ENCODE measurements around the gene RNLS. TPM values are rescaled to one million over a fixed set of nuclear protein-coding genes. Genes with fewer than 3 reads are reported as not detected.
"Not testable (repeated sequence)": the region's sequence is repeated elsewhere in the genome, so short reads cannot be mapped to it uniquely, and the experiment has no call there.

RNLS gene
- total RNA-seq, 2 experiments from 2014 or later, result 1.3 to 2.2 TPM

DNA sequence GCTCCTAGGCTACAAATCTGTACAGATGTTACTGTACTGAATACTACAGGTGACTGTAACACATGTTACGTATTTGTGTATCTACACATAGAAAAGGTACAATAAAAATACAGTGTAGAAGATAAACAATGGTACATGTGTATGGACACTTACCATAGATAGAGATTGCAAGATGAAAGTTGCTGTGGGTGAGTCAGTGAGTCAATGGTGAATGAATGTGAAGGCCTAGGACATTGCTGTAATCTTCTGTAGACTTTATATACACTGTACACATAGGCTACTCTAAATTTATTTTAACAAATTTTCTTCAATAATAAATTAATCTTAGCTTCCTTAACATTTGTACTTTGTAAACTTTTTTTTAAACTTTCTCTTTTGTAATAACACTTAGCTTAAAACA lies 205.6 kb downstream of the RNLS start:
- Mint-ChIP-seq H3K36me3 (ENCODE audit: low read depth) (peaks cover 19% of the 10 kb centered on the region), H3K27ac (no peak overlapping the region), H3K4me1 (peaks cover 5% of the 10 kb centered on the region), H3K27me3 (peaks cover 5% of the 10 kb centered on the region), H3K4me3 (no peak overlapping the region), H3K9me3 (no peaks in the 10 kb centered on the region)
- CTCF ChIA-PET, result interaction anchor here (1.4 kb wide), 2 partner anchors 12 to 15 kb away, joined by 3 to 5 read pairs; no protein-coding TSS in a partner anchor
- POLR2A ChIA-PET, result no interaction called here
- DNase-seq, result no peak

DNA sequence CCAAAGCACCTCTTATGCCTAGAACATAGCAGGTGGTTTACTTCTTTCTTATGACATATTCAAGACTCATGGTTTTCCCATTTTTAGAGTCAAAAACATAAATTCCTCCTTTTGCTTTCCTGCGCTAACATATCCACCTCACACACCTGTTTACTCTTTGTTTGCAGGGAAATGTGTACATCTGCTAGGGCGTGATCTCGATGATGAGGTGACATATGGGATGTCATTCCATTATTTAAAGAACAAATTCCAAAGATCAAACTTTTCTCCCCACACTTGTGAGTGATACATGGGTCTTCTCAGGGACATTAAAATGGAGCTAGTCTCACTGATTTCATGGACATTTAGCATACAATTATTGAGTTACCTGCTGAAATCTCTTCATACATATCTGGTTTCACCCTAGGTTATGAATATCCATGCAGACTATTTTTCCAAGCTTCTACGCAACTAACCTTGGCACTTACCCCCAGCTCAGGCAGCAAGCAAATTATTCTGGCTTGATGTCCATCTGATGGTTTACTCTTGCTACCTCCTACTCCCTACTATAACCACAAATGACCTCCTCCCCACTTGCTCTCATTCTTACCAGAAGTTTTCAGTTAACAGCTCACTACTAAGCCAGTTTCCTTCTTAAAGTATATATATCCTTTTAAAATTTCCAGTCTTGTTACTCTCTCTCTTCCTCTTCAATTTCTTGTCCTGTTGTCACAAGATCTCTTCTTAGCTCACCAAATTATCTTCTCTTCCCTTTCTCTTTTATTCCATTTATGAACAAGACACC lies 208.5 kb downstream of the RNLS start:
- peaks cover 5% of the 10 kb centered on the region for H3K27me3 Mint-ChIP-seq
- no peak overlapping the region for H3K4me3 Mint-ChIP-seq
- no peaks in the 10 kb centered on the region for H3K9me3 Mint-ChIP-seq
- POLR2A ChIA-PET, result interaction anchor here (1.2 kb wide), 1 partner anchor 512 kb away, joined by 3 read pairs; no protein-coding TSS in a partner anchor
- no peak overlapping the region for H3K27ac Mint-ChIP-seq
- H3K36me3 Mint-ChIP-seq (ENCODE audit: low read depth), result peaks cover 13% of the 10 kb centered on the region
- CTCF ChIA-PET, result no interaction called here
- H3K4me1 Mint-ChIP-seq, result peaks cover 2% of the 10 kb centered on the region
- DNase-seq, result no peak

GRCh38 chr10:88372881-88373592 lies 210.1 kb downstream of the RNLS start:
- H3K27me3 Mint-ChIP-seq, result peaks cover 5% of the 10 kb centered on the region
- no peak for DNase-seq
- peaks cover 7% of the 10 kb centered on the region for H3K36me3 Mint-ChIP-seq (ENCODE audit: low read depth)
- H3K9me3 Mint-ChIP-seq, result no peaks in the 10 kb centered on the region
- H3K27ac Mint-ChIP-seq, result no peak overlapping the region
- POLR2A ChIA-PET, result interaction anchor here (1.0 kb wide), 1 partner anchor 8 kb away, joined by 3 read pairs; no protein-coding TSS in a partner anchor
- no peak overlapping the region for H3K4me3 Mint-ChIP-seq
- CTCF ChIA-PET, result no interaction called here
- H3K4me1 Mint-ChIP-seq, result no peaks in the 10 kb centered on the region

DNA sequence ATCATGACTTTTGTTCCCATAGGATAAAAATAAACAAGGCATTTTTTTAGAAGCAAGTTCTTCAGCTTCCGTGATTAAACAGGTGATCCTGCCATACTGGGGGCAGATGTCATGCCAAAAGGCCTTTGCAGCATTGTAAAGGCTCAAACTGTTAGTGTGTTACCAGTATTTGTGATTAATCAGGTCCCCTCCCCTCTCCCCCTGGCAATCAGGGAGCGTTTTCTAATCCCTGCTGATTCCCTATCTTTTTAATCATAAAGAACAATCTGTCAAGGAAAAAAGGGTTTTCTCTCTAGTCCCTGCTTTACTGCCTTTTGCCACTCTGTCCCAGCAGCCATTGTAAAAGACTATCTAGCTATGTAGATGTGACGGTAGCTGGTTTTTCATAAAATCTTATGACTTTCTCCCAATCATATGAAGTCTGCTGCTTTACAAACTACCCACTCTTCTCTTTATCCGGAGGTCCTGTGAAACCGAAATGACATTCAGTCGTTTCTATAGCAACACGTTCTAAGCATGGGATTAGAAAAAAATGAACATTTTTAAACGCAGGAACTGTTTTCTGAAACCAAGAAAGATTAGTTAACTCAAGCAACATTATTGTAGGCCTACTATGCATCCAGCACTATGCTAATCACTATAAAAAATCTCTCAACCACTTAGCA lies 210.9 kb downstream of the RNLS start:
- Mint-ChIP-seq H3K36me3 (ENCODE audit: low read depth) (peaks cover 7% of the 10 kb centered on the region), H3K4me1 (no peaks in the 10 kb centered on the region), H3K4me3 (no peak overlapping the region), H3K27me3 (peaks cover 5% of the 10 kb centered on the region), H3K9me3 (peaks cover 3% of the 10 kb centered on the region), H3K27ac (no peak overlapping the region)
- no peak for DNase-seq
- CTCF ChIA-PET, result no interaction called here
- POLR2A ChIA-PET, result no interaction called here

GRCh38 chr10:88370713-88371112 lies 212.4 kb downstream of the RNLS start:
- Mint-ChIP-seq H3K36me3 (ENCODE audit: low read depth) (peaks cover 7% of the 10 kb centered on the region), H3K27ac (no peak overlapping the region), H3K4me1 (no peaks in the 10 kb centered on the region), H3K27me3 (peaks cover 5% of the 10 kb centered on the region), H3K4me3 (no peak overlapping the region), H3K9me3 (peaks cover 4% of the 10 kb centered on the region)
- no peak for DNase-seq
- ChIA-PET POLR2A (interaction anchor here (1.2 kb wide), 1 partner anchor 15 kb away, joined by 6 read pairs; no protein-coding TSS in a partner anchor), CTCF (interaction anchor here (1.6 kb wide), 1 partner anchor 19 kb away, joined by 3 read pairs; no protein-coding TSS in a partner anchor)

DNA sequence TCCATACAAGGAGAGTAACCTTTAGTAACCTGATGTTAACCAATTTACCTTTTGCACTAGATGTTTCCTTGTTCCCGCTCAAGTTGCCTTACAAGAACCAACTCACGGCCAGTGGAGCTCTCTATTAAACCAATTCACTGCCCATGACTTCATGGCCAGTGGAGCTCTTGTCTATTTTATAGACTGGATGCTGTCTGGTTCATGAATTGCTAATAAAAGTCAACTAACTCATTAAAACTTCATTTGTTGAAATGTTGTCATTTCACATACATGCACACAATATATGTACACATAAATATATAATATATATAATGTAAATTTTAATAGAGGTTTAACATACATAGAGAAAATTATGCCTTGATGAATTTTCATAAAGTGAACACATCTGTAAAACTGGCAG lies 216.3 kb downstream of the RNLS start:
- CTCF ChIA-PET, result interaction anchor here (0.7 kb wide), 2 partner anchors 32 to 467 kb away, joined by 4 read pairs; no protein-coding TSS in a partner anchor
- Mint-ChIP-seq H3K27me3 (no peaks in the 10 kb centered on the region), H3K9me3 (peaks cover 4% of the 10 kb centered on the region), H3K36me3 (ENCODE audit: low read depth) (peaks cover 2% of the 10 kb centered on the region), H3K27ac (no peak overlapping the region), H3K4me3 (no peak overlapping the region), H3K4me1 (no peaks in the 10 kb centered on the region)
- DNase-seq, result no peak
- POLR2A ChIA-PET, result no interaction called here

DNA sequence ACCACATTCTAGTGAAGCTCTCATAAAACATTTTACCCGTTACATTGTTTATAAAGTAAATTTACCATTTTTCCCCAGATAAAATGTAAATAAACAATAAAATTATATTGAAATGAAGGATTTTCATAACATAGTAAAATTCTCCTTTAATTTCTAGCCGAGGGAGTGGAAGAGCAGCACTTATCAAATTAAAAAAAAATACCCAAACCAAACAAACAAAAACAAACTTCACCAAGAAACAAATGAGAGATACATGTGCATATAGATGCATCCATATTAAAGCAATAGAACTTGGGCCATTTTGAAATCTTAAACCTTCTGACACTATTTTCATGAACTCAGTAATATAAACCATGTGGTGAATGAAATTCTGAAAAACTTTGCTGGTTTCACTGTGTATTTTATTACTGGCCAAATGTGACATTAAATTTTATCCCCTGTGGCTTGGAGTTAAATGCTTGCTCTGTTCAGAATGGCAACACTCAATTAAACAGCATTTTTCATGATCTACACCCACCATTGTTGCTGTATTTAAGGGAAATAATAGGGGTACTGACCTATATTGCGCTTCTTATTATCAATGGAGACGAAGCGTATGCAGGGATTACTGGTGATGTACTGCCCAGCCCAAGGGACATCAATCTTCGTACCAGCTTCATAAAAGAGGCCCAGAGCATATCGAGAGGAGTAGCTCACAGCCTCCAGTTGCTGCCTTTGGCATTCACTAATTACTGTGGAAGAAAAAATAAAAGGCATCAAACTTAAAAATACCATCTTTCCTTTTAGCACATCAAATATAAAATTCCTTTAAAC lies 220.9 kb downstream of the RNLS start:
- H3K27me3 Mint-ChIP-seq, result no peaks in the 10 kb centered on the region
- ChIA-PET POLR2A (no interaction called here), CTCF (no interaction called here)
- no peaks in the 10 kb centered on the region for H3K36me3 Mint-ChIP-seq (ENCODE audit: low read depth)
- H3K27ac Mint-ChIP-seq, result no peak overlapping the region
- H3K4me3 Mint-ChIP-seq, result no peak overlapping the region
- no peaks in the 10 kb centered on the region for H3K4me1 Mint-ChIP-seq
- DNase-seq, result no peak
- peaks cover 4% of the 10 kb centered on the region for H3K9me3 Mint-ChIP-seq

GRCh38 chr10:88361494-88361893 lies 221.6 kb downstream of the RNLS start:
- no peak overlapping the region for H3K27ac Mint-ChIP-seq
- H3K27me3 Mint-ChIP-seq, result no peaks in the 10 kb centered on the region
- peaks cover 2% of the 10 kb centered on the region for H3K9me3 Mint-ChIP-seq
- DNase-seq, result no peak
- no peaks in the 10 kb centered on the region for H3K36me3 Mint-ChIP-seq (ENCODE audit: low read depth)
- no peak overlapping the region for H3K4me3 Mint-ChIP-seq
- POLR2A ChIA-PET, result no interaction called here
- no peaks in the 10 kb centered on the region for H3K4me1 Mint-ChIP-seq
- CTCF ChIA-PET, result no interaction called here

DNA sequence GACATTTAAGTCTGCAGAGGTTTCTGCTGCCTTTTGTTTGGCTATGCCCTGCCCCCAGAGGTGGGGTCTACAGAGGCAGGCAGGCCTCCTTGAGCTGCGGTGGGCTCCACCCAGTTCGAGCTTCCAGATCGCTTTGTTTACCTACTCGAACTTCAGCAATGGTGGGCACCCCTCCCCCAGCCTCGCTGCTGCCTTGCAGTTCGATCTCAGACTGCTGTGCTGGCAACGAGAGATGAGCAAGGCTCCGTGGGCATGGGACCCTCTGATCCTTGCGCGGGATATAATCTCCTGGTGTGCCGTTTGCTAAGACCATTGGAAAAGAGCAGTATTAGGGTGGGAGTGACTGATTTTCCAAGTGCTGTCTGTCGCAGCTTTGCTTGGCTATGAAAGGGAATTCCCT lies 227.4 kb downstream of the RNLS start:
- H3K4me1 Mint-ChIP-seq; H3K4me3 Mint-ChIP-seq; DNase-seq; H3K27ac Mint-ChIP-seq; H3K27me3 Mint-ChIP-seq; H3K36me3 Mint-ChIP-seq (ENCODE audit: low read depth); POLR2A ChIA-PET: not testable (repeated sequence)
- CTCF ChIA-PET, result interaction anchor here (0.6 kb wide), 1 partner anchor 726 kb away, joined by 3 read pairs; no protein-coding TSS in a partner anchor
- peaks cover 15% of the 10 kb centered on the region for H3K9me3 Mint-ChIP-seq

GRCh38 chr10:88347597-88348304 lies 235.4 kb downstream of the RNLS start:
- DNase-seq, result no peak
- CTCF ChIA-PET, result no interaction called here
- Mint-ChIP-seq H3K4me3 (no peak overlapping the region), H3K36me3 (ENCODE audit: low read depth) (peaks cover 6% of the 10 kb centered on the region), H3K4me1 (peaks cover 6% of the 10 kb centered on the region), H3K27ac (no peak overlapping the region), H3K27me3 (no peaks in the 10 kb centered on the region), H3K9me3 (peaks cover 5% of the 10 kb centered on the region)
- POLR2A ChIA-PET, result no interaction called here

GRCh38 chr10:88347022-88347421 lies 236.1 kb downstream of the RNLS start:
- Mint-ChIP-seq H3K27me3 (no peaks in the 10 kb centered on the region), H3K4me1 (peaks cover 6% of the 10 kb centered on the region), H3K36me3 (ENCODE audit: low read depth) (peaks cover 6% of the 10 kb centered on the region), H3K27ac (no peak overlapping the region), H3K9me3 (peaks cover 5% of the 10 kb centered on the region), H3K4me3 (no peak overlapping the region)
- ChIA-PET CTCF (no interaction called here), POLR2A (no interaction called here)
- no peak for DNase-seq

Measured in activated CD4-positive, alpha-beta memory T cell treated with anti-CD3 and anti-CD28 coated beads, Interleukin-2, amount 10 ng/mL, durations not matched to agents 7 days and 5 days (primary cell).